Measurements from ENCODE around the gene PITPNM1.

- no peak for TF ChIP-seq CTCF (conservative IDR thresholded peaks at IDR 0.05; ENCODE audit: low read depth, low read length)
- no peak for TF ChIP-seq EZH2 (IDR thresholded peaks at IDR 0.05; ENCODE audit: borderline replicate concordance, low read depth, low read length, poor library complexity, severe bottlenecking)
Observed at GRCh38 chr11:67530282-67530592, 25.1 kb upstream of the PITPNM1 start.

Measured in A673 (cell line).